Stimulated activated CD4-positive, alpha-beta T cell treated with anti-CD3 and anti-CD28 coated beads, Interleukin-12 subunit alpha, Interleukin-12 subunit beta, amount 100 ng/mL, for 48 hours (primary cell): ENCODE results near the gene PYGO1.
"Not testable (repeated sequence)": the region's sequence is repeated elsewhere in the genome, so short reads cannot be mapped to it uniquely, and the experiment has no call there.

ENCODE experiments used
- DNase-seq, 3 donors: peaks; one replicate each; pipeline ENCODE4 v3.0.0-alpha.2; 2020; ENCODE audit warnings: low read depth in 2 of 3, low spot score in 1 of 3

Gene PYGO1, protein sequence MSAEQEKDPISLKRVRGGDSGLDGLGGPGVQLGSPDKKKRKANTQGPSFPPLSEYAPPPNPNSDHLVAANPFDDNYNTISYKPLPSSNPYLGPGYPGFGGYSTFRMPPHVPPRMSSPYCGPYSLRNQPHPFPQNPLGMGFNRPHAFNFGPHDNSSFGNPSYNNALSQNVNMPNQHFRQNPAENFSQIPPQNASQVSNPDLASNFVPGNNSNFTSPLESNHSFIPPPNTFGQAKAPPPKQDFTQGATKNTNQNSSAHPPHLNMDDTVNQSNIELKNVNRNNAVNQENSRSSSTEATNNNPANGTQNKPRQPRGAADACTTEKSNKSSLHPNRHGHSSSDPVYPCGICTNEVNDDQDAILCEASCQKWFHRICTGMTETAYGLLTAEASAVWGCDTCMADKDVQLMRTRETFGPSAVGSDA

DNA sequence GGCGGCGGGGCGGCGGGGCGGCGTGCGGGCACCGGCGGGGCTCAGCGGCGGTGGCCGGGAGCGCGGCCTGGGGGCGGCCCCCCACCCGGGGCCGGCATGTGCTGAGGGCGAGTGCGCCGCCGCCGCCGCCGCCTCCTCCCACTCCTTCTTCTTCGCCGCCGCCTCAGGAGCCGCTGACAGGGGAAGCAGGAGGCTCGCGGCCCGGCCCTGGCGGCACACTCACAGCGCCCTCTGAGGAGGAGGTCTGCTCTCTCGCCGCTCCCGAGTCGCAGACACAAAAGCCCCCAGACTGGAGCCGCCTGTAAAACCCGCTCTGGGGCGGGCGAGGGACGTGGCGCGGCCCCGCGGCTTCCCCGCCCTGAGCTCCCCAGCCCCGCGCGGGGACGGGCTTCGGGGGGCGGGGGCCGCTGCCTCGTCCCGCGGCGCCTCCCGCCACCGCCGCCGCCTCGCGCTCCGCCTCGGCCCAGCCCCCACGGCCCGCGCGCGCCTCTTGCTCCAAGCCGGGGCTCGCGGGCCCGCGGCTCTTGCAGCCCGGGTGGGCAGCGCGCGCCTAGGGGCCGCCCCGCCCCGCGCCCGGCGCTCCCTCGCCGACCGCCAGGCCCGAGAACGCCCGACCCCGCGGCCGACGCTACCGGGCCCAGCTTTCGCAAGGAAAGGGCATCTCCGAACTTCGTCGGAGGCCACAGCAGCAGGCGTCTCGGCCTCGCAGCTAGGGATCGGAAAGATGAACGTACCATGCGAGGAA, at the start of gene PYGO1:
Gene PYGO1 (minus strand): TSS at position 276 of the 745 bp plus-strand sequence. CDS start 462 bp downstream, outside the sequence.
- DNase-seq, result peak in 1 of 3 donors; percentile 31

DNA sequence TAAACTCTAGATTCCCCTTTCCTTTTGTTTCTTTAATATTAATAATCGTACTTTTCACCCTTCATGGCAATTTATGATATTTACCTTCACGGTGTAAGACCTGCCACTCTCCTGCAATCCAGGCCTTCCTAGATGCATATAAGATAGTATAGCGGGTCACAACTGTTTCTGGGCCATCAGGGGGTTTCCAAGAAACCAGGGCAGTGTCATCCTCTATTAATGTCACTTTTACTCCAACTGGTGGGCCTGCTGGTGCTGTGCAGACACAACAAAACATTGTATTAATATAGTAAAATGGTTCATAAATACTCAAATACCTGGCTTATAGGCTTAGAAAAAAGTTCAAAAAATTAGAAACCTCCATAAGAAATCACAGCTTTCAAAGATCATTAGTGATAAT, 48.9 kb upstream of the PYGO1 start:
- no peak for DNase-seq

DNA sequence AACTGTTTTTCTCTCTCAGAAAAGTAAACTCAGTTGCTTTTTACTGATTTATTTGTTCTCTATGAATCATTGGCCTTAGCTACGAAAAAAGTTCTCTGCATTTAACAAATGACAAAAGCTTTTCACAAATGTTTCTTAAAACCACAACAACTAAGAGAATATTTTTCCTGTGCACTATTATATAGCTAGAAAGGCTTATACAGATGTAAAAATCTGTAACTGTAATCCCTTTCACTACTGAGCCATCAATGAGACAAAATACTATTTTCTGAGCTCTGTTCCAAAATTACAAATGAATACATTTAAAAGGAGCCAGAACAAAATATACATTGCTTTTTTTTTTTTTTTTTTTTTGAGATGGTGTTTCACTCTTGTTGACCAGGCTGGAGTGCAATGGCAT, 45.6 kb upstream of the PYGO1 start:
- no peak for DNase-seq

DNA sequence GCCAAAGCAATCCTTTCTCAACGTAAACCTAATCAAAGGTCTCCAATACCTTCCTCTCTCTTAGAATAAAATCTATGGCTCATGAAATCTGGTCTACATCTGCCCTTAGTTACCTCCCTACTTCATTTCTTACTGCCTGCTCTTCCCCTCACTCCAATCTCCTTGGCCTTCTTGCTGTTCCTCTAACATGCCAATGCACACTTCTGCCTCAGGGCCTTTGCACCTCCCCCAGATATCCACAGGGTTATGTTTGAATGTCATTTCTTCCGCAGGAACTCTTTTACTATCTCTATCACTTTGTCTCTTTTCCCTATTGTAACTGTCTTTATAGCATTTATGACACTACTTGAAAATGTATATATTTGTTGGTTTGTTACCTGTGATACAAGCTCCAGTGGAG, 44.3 kb upstream of the PYGO1 start:
- DNase-seq, result no peak

DNA sequence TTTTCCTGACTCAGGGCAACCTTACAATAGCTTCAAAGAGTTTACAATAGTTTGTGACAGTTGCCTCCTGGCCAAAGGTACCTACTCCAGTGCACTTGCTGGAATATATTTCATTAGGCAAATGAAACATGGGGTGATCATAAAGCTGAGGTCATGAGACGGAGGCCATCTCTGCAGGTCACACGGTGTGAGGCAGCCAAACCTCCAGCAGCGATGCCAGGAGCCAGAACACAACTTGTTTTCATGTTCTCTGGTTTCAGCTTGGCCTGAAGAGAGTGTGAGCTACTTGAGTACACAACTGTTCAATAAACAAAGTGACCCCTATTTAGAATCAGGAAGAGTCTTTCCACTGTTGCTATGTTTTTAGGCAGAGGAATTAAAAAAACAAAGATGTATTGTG, 42.7 kb upstream of the PYGO1 start:
- no peak for DNase-seq

DNA sequence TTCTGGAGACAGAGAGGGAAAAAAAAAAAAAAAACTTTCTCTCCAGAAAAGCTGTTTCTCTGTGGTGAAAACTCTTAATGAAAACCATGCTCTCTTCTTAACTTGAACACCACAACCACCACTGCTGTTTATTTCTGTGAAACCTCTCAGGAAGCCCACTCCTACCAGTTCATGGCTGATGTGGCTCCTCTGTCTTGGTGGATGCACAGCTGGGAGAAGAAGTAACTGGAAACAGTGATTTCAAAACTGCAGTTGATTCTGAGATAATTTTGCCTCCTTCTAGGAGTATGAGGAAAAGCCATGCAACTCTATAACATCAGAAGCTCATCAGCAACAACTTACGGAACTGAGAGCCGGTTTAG, 40.2 kb upstream of the PYGO1 start:
- no peak for DNase-seq

DNA sequence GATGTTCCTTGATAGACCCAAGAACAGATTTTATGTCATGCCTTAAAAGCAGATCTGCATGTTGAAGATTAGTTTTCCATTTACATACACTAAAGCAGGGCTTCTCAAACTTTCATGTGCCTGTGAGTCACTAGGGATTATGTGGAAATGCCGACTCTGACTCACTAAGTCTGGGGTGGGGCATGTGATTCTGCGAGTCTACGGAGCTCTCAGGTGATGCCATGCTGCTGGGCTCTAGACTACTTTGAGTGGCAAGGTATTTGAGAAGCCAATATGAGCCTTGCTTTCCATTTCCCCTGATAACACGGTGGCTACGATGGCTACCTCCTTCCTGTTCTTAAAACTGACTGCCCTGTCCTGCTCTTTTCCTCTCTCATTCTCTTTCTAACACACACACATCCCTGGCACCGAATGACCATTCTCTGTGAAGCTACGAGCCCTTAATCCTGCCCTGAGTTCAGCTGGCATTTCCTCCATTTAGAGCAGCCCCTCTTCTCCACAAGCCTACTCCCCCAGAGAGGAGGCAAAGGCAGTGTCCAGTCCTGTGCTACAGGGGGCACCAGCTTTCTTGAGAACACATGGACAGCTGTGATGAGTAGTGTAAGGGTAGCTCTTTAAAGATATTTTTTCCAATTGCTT, 39.7 kb upstream of the PYGO1 start:
- no peak for DNase-seq

DNA sequence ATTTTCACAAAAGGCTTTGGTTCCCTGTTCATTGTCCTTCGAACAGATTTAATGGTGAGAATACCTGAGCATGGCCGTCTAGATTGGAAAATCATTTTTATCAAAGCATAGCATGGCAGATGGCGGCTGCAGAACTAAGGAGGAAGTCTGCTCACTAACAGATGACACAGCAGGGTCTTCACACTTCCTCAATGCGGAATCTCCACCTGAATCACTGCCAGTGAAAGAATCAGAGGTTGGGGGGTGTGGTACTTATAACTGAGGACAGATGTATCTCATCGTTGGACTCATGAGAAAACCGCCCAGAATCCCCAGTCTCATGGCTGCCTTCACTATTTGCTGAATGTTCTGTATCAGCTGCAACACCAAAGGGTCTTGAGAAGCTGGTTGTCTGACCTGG, 31.6 kb upstream of the PYGO1 start:
- no peak for DNase-seq

DNA sequence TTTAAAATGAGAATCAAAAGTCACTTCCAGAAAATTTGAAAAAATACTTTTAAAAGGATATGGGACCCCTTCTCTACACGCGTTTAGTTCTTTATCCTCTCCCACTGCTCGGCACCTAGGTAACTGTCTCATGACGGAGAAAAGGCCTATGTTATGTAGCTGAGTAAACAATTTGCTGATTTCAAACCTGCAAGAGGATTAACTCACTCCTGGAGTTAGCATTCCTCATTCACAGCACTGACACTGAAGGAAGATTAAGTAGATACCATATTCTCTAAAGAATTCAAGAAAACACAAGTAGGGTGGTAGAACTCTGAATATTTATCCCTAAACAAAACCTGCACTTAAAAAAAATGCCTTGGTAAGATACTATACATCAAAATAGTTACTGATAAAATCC, 30.2 kb upstream of the PYGO1 start:
- no peak for DNase-seq

DNA sequence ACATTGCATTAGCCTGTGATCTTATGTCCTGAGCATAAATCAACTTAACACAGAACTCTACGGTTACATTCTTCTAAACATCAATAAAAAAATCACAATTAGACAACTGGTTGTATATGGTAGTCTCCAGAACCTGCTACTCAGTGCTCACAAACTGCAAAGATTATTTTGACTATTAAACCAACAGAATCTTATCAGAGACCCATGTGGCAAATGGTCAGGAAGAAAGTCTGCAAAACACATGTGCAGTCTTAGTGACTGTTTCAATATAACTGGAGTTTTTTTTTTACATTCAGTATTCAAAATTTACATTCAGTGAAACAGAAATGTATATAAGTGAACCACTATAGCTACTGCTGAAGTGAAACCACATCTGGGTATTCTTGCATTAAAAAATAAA, 27.3 kb upstream of the PYGO1 start:
- no peak for DNase-seq

DNA sequence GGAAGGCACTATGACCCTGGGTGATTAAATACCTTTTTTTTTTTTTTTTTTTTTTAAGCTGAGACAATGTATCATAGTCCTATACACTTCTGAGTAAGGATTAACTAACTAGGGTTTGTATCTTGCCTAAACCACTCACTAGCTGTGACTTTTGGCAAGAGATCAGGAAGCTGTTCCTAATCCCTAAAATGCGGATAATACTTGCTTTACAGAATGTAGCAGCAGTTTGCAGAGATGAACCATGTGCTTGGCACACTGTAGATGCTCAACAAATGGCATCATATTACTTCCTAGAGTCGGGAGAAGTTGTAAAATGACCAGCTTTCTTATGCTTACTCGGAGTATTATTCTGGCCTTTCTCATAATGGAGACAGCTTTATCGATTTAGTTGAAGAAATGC, 25.6 kb upstream of the PYGO1 start:
- DNase-seq, result no peak

DNA sequence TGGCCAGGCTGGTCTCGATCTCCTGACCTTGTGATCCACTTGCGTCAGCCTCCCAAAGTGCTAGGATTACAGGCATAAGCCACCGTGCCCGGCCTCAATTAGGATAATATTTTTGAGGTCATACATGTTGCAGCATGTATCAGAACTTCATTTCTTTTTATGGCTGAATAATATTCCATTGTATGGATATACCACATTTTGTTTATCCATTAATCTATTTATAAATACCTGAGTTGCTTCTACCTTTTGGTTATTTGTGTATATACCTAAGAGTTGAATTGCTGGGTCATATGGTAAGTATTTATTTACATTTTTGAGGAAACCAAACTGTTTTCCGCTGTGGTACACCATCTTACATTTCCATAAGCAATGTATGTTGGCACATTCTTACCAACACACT, 18.1 kb upstream of the PYGO1 start:
- no peak for DNase-seq

DNA sequence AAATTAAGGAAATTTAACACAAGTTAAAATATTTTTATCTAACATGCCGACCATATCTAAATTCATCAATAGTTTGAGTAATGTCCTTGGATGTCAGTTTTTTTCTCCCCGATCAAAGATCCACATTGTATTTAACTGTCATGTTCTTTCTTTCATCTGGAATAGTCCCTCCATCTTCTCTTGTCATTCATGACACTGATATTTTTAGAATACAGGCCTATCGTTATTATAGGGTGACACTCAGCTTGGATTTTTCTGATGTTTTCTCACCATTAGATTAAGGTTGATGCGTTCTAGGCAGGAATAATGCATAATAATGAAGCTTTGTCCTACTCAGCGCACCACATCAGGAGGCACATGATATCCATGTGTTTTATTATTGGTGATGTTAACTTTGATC, 13.2 kb upstream of the PYGO1 start:
- DNase-seq, result no peak

DNA sequence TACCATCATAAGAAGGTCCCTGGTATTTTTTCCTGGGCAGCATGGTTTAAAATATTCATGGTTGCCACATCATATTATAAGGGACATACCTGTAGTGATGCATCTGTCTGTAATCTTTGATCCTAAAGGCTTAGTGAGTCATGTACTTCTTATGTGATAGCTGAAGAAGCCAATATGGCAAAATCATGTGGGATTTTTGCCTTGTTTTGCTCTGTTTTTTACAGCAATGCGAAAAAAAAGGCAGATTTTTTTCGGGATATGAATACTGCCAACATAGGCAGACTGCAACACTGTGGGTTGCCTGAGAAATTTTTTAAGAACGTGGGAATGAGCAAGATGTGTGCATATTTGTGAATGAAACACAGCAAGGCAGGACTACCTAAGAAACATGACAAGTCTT, 11.3 kb upstream of the PYGO1 start:
- no peak for DNase-seq

DNA sequence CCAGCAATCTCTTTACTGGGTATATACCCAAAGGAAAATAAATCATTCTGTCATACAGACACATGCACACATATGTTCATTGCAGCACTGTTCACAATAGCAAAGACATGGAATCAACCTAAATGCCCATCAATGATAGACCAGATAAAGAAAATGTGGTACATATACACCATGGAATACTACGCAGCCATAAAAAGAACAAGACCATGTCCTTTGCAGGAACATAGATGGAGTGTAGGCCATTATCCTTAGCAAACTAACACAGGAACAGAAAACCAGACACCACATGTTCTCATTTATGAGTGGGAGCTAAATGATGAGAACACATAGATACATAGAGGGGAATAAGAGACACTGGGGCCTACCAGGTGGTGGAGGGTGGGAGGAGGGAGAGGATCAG, 4.9 kb upstream of the PYGO1 start:
- DNase-seq, result not testable (repeated sequence)

DNA sequence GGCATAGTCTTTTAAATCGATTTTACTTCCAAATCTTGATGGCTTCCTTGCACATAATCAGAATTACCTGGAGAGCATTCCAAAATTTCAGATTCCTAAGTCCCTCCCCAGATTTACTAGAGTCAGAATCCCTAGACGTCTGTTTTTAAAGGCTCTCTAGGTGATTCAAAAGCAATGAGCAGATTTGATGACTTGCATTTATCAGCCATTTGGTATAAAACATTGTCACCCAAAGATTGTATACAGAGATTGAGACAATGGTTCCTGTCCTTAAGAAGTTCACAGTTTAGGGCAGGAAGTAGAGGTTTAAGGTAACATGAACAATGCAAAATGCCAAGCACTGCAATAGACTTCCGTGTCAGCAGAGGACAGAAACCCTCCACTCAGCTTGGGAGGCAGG, 2.6 kb upstream of the PYGO1 start:
- no peak for DNase-seq

DNA sequence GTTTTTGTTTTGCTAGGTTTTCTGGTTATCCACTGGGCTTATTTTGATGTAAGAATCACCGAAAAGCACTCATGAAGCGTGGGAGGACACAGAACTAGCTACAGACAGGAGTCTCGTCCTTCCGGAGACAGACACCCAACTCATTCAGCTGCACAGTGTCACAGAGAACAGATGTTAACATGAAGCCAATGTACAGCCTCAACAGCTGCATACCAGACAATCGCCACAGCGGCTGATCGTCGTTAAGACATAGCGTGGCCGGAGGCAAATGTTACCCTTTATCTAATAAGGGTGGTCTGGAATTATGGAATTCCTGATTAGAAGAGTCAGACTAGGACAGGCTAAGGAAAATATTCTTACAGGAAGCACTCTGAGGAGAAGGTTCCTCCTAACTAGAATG, 1.1 kb upstream of the PYGO1 start:
- DNase-seq, result no peak

DNA sequence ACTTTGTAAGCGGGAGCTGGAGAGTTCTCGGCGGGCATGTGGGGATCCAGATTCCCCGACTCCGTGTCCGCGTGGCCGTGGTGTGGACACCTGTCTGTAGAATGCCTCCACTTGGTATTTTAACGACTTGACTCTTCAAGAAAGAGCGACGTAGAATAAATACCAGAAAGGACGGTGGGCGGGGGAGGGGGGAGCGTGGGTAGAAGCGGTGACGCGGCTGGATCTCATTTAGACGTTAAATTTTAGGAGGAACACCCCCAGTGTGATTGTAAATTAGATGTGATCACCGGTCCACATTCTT, 620 bp upstream of the PYGO1 start:
- DNase-seq, result no peak

DNA sequence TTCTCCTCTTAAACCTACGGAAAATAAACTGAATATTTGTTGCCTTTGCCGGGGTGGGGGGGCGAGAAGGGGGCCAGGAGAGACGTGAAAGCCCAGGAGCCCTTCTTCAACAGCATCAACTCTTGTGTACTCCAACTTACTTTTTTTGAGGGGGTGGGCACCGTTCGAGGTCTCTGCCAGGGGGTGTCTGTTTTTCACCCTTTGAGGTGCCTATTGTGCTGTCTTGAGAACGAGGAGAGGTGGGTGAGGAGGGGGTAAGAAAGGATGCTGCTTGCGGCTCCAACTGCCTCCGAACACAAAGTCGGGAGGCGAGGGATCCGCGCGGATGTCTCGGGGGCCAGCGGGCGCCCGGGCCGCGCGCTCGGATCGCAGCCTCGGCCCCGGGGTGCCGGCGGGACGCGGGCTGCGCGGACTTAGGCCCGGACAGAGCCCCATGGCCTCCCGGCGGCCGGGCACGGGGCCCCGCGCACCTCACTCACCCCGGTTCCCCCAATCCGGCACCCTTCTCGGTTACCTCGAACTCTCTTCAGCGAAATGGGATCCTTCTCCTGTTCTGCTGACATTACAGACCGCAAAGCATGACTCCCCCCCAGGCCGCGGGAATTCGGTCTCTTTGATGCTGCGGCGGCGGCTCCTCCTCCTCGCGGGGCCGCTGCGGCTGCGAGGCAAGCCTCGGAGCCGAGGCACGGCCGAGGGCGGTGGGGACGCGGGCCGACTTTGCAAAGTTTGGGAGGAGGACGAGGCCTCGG, 650 bp downstream of the PYGO1 start:
- no peak for DNase-seq

DNA sequence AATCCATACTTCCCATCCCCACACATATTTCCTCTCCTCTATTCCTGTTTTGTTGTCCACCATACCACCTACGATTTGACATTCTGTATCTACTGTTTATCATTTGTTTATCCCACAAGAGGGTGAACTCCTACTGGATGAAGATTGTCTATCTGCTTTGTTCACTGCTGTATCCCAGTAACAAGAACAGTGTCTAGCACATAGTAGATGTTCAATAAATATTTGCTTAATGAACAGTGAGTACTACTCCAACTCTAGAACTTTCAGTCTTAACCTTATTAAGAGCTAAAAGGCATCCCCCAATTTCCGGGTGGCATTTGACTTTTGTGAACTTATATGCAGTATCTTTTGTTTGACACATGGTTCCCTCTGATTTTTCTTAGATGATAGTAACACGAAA, 1.3 kb downstream of the PYGO1 start:
- no peak for DNase-seq

DNA sequence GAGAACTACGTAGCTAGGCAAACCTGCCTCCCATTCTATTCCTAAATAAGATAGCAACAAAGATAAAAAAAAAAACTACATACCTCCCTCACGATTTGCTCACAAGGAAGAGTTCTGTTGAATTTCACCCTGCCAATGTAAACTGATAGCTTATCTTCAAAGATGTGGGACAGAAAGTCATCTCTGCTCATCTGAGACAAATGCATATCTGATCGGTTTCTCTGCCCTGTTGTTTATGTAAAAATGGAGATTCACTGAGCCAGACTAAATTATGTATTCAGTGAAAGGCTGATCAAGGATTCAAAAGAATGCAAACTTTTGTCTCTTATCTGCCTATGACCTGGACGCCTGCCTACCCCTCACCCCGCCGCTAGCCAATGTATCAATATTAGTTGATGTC, 11.2 kb downstream of the PYGO1 start:
- no peak for DNase-seq

DNA sequence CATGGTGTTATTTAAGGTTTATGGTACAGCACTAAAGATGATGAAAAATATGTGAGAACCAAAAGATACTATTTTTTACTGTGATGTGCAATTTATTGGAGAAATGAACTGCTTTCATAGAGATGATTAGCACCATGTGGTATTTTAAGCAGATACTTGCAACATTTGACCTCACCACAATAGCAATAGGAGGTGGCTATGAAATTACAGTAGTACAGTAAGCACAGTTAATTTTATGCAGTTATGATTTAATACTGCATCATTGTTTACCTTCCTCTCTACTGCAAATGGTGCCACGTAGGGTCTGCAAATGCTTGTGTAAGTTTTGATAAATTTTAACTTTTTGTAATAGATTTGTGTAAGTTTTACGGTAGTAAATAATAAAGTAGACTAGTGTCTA, 14.0 kb downstream of the PYGO1 start:
- DNase-seq, result no peak
